CD4-positive, alpha-beta T cell treated with Interleukin-1 beta for 1 hour (primary cell): Measurements from ENCODE around the gene PADI3.

ENCODE experiments used
- DNase-seq, 2 donors: peaks; one replicate each; pipeline ENCODE4 v3.0.0-alpha.2; 2020 to 2022

Gene PADI3

GRCh38 chr1:17276568-17276967 lies 27.7 kb downstream of the PADI3 start:
- DNase-seq, result peak in 1 of 2 donors; percentile 35

GRCh38 chr1:17277511-17278159 lies 28.7 kb downstream of the PADI3 start:
- no peak for DNase-seq

- DNase-seq, result no peak
These were observed 30.3 kb downstream of the PADI3 start for GRCh38 chr1:17278996-17279830.

- DNase-seq, result no peak
These were observed 31.5 kb downstream of the PADI3 start for GRCh38 chr1:17280436-17280835.

GRCh38 chr1:17280894-17281293 lies 32.0 kb downstream of the PADI3 start:
- no peak for DNase-seq

- peak in 1 of 2 donors; percentile 47 for DNase-seq
These were observed 32.9 kb downstream of the PADI3 start for GRCh38 chr1:17281775-17282181.

GRCh38 chr1:17282836-17283235 lies 33.9 kb downstream of the PADI3 start:
- no peak for DNase-seq

GRCh38 chr1:17286646-17287045 lies 37.7 kb downstream of the PADI3 start:
- no peak for DNase-seq

- DNase-seq, result peak in 1 of 2 donors; percentile 8
These were observed 38.4 kb downstream of the PADI3 start for GRCh38 chr1:17287130-17287776.

GRCh38 chr1:17289721-17290120 lies 40.8 kb downstream of the PADI3 start:
- DNase-seq, result no peak

GRCh38 chr1:17290553-17290952 lies 41.7 kb downstream of the PADI3 start:
- no peak for DNase-seq

GRCh38 chr1:17292299-17293160 lies 43.6 kb downstream of the PADI3 start:
- DNase-seq, result no peak

- DNase-seq, result no peak
These were observed 45.0 kb downstream of the PADI3 start for GRCh38 chr1:17293681-17294425.

- no peak for DNase-seq
These were observed 46.4 kb downstream of the PADI3 start for GRCh38 chr1:17295292-17295691.

- no peak for DNase-seq
These were observed 47.2 kb downstream of the PADI3 start for GRCh38 chr1:17296086-17296485.

- DNase-seq, result no peak
These were observed 49.1 kb downstream of the PADI3 start for GRCh38 chr1:17297991-17298390.

- DNase-seq, result no peak
These were observed 52.9 kb downstream of the PADI3 start for GRCh38 chr1:17301767-17302166.

GRCh38 chr1:17304151-17304825 lies 55.4 kb downstream of the PADI3 start:
- peak in 1 of 2 donors; percentile 3 for DNase-seq

GRCh38 chr1:17304826-17305175 lies 55.9 kb downstream of the PADI3 start:
- no peak for DNase-seq

GRCh38 chr1:17305576-17306095 lies 56.7 kb downstream of the PADI3 start:
- no peak for DNase-seq

- no peak for DNase-seq
These were observed 57.5 kb downstream of the PADI3 start for GRCh38 chr1:17306407-17306806.
